Kidney capillary endothelial cell (primary cell): Measurements from ENCODE around the gene CCS.
"Not testable (repeated sequence)": the region's sequence is repeated elsewhere in the genome, so short reads cannot be mapped to it uniquely, and the experiment has no call there.

Experiments
- DNase-seq: peaks from one replicate; pipeline ENCODE4 v3.0.0-alpha.2; 2018; ENCODE audit warnings: low spot score

Gene CCS

DNA sequence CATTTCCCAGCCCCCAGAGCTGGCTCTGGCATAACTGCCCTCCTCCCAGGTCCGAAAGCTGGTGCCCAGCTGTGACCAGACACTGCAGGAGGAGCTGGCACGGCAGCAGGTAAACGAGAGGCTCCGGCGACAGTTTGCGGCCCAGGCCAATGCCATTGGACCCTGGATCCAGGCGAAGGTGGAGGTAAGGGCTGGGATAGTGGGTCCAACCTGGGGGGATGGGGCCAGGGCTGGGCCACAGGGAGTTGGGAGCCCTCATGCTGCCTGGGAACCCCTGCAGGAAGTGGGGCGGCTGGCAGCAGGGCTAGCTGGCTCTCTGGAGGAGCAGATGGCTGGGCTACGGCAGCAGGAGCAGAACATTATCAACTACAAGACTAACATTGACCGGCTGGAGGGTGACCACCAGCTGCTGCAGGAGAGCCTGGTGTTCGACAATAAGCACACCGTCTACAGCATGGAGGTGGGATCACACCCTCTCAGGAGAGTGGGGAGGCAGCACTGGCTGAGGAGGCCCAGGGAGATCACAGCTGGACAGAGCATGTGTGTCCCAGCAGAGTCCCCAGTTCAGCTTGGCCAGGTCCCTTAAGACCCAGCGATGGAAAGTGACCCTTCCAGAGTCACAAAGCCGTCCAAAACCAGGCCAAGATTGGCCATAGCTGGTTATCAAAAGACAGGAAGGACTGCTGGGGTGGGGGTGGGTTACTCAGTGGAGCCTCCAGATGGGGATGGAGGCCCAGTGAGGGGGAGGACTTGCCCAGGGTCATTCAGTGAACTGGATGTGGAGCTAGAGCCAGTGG is 31.6 kb upstream of the CCS start:
- no peak for DNase-seq

DNA sequence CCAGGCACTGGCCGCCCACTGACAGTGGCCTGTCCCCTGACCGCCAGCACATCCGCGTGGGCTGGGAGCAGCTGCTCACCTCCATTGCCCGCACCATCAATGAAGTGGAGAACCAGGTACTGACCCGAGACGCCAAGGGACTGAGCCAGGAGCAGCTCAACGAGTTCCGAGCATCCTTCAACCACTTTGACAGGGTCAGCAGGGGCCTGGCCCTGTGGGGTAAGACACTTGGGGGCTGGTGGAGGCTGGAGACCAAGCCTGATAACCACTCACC is 31.1 kb upstream of the CCS start:
- DNase-seq: no peak

- DNase-seq: no peak
Measured at GRCh38 chr11:66562275-66562674, 30.7 kb upstream of the CCS start.

- DNase-seq: no peak
Measured at GRCh38 chr11:66562907-66563583, 29.9 kb upstream of the CCS start.

GRCh38 chr11:66563832-66564231 is 29.2 kb upstream of the CCS start:
- DNase-seq: no peak

- no peak for DNase-seq
Measured at GRCh38 chr11:66564538-66564937, 28.4 kb upstream of the CCS start.

DNA sequence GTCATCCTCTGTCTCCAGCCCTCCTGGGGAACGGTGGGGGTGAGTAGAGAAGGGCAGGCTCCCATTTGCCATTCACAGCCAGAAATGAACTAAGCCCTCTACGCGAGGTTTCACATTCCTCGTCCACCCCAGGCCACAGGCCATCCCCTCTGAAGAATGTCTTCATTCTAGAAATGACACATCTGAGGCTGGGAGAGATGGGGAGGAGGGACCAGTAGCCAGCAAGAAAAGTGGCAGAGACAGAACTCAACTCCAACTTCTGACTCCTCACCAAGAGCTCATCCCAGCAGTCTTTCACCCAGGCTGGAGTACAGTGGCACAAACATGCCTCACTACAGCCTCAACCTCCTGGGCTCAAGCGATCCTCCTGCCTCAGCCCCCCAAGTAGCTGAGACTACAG is 28.0 kb upstream of the CCS start:
- no peak for DNase-seq

GRCh38 chr11:66566221-66566620 is 26.8 kb upstream of the CCS start:
- DNase-seq: no peak

GRCh38 chr11:66567787-66568123 is 25.2 kb upstream of the CCS start:
- DNase-seq: no peak

DNA sequence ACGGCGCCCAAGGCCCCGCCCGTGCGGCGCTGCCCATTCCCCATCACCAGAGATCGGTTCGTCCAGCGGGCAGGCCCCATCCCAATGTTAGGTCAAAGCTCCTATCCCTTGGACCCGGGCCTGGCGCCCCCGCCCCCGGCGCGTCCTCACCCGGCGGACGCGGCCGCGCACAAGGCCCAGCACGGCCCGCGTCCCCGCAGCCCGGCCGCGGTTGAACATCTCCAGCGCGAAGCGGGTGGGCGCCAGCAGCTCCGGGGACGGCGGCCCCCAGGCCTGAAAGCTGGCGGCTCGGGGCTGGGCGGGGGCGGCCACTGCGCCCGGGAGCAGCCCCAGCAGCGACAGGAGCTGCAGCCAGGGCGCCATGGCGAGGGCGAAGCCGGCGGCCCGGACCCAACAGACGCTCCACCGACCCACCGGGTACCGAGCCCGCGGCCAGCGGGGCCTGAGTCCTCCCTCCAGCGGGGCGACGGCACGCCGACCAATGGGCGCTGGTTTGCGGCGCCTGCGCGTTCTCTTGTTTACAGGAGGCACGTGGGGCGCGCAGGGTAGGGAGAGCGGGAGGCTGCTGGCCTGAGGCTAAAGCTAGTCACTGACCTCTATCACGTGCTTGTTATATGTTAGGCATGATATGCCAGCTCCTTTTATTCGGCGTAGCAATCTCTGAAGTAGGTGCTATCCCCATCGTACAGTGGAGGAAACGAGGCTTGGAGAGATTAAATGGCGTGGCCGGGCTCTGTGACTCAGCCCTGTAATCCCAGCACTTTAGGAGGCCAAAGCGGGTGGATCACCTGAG is 24.7 kb upstream of the CCS start, which contains the start of gene CTSF:
Gene CTSF (minus strand): TSS at position 483 of the 793 bp plus-strand sequence. CDS start 120 bp downstream, at position 363.
- peak; percentile 63 for DNase-seq

GRCh38 chr11:66569076-66569475 is 23.9 kb upstream of the CCS start:
- DNase-seq: no peak

DNA sequence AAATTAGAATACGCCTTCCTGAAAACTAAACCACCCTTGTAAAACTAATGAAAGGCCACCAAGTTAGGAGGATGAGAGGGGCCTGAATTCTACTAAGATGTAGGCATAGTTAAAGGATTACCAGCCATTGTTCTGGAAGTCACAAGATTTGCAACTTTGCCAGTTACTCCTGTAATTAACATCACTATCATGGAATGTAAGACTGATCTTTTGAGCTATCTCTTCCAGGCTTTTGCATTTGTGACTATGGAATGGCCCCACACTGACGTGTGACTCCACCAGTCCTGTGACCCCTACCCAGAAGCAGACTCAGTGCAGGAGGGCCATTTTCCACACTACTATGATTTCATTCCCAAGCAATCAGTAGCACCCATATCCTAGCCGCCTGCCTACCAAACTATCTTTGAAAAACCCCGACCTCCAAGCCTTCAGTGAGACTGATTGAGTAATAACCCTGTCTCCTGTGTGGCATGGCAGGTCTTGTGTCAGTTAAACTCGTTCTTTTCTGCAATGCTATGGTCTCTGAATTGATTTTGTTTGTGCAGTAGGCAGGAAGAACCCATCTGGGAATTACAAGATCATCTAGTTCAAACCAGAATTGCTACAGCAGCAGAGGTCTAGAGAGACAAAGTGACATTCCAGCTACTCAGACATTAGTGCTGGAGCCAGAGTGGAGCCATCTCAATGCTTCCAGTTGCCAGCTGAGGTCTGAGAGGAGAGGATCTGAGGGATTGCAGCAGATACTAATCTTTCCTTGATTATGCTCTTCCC is 22.7 kb upstream of the CCS start:
- no peak for DNase-seq

- no peak for DNase-seq
Measured at GRCh38 chr11:66570850-66571180, 22.2 kb upstream of the CCS start.

DNA sequence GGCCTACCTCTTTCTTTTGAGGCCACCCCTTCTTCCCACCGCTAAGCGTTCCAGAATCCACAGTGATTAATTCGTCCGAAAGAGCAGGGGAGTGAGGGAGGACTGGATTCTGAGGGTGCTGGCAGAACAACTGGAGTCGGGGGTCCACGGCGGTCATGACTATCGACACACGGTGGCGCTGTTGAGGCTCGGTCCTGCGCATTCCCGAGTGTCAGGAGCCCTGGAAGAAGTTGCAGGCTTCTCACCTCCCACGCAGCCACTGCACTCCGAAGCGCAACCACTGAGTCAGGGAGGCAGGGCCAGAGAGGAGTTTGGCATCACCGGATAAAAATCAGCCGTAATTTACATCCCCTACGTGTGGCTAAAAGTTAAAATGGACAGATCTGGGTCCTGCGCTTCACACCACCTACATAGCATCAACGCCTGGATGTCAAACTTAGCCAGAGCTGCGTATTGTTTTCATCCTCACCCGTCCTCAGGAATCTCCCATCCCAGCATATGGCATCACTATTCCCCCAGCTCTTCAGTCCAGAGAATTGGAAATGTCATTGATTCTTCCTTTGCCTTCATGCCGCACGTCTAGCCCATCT is 13.9 kb upstream of the CCS start:
- DNase-seq: peak; percentile 51

GRCh38 chr11:66580803-66581202 is 12.2 kb upstream of the CCS start:
- DNase-seq: no peak

DNA sequence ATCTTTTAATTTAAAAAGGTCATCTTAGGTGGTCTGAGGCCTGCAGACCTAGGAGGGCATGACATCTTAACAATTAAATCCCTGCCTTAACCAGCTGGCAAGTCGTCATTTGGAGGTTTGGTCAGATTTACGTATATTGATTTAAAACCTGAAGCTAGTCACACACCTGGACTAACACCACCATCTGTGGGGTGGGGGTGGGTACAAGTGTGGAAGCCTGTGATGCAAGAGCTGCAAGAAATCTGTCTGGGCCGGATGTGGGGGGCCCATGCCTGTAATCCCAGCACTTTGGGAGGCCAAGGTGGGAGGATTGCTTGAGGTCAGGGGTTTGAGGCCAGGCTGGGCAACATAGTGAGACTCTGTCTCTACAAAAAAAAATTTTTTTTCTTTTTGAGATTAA is 11.7 kb upstream of the CCS start:
- no peak for DNase-seq

- DNase-seq: not testable (repeated sequence)
Measured at GRCh38 chr11:66582565-66583147, 10.3 kb upstream of the CCS start.

DNA sequence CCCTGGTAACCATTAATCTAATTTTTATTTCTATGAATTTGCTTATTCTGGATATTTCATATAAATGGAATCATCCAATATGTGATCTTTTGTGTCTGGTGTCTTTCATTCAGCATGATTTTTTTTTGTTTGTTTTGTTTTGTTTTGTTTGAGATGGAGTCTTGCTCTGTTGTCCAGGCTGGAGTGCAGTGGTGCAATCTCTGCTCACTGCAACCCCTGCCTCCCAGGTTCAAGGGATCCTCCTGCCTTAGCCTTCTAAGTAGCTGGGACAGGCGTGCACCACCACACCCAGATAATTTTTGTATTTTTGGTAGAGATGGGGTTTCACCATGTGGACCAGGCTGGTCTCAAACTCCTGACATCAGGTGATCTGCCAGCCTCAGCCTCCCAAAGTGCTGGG is 7.5 kb upstream of the CCS start:
- DNase-seq: not testable (repeated sequence)

DNA sequence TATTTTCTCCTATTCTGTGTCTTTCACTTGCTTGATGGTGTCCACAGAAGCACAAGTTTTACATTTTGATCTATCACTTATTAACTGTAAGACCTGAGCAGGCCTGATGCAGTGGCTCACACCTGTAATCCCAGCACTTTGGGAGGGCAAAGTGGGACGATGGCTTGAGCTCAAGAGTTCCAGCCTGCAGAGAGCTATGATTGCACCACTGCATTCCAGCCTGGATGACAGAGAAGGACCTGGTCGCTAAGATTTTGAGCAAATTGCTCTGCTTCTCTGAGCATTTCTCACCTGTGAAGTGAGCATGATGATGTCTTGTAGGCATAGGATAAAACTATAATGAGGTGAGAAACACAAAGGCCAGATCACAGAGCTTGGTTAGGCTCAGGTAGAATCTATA is 6.8 kb upstream of the CCS start:
- no peak for DNase-seq

DNA sequence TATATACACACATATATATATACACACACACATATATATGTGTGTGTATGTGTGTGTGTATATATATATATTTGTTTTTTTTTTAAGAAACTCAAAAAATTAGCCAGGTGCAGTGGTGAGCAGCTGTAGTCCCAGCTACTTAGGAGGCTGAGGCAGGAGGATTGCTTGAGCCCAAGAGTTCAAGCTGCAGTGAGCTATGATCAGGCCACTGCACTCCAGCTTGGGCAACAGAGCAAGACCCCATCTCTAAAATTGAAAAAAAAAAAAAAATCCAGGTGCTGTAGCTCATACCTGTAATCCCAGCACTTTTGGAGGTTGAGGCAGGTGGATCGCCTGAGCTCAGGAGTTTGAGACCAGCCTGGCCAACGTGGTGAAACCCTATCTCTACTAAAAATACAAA is 3.7 kb upstream of the CCS start:
- DNase-seq: not testable (repeated sequence)

GRCh38 chr11:66589996-66590675 is 2.8 kb upstream of the CCS start:
- no peak for DNase-seq
